Psoas muscle (tissue), 8 donors: ENCODE measurements around the gene PI4KA. TPM values are rescaled to one million over a fixed set of nuclear protein-coding genes. Genes with fewer than 3 reads are reported as not detected.

Experiments
- ATAC-seq, 4 donors: fragments of 200-7000 bp; cut with Tn5 transposase; one replicate each; pipeline ENCODE4 v1.9.1; 2020; ENCODE audit warnings: moderate library complexity in 3 of 4, mild to moderate bottlenecking in 2 of 4
- DNase-seq, 2 donors: peaks; one replicate each; pipeline ENCODE4 v3.0.0-alpha.2; 2020
- H3K27ac ChIP-seq: fragments of 200-600 bp; one replicate; pipeline ENCODE4 v1.8.0; 2022
- H3K27me3 ChIP-seq, 3 donors: fragments of 200-600 bp in 1 of 3; one replicate each; pipeline versions ENCODE4 v1.6.1 to v1.8.0; 2013 to 2022; ENCODE audit warnings: low read length in 2 of 3, mild to moderate bottlenecking in 2 of 3, moderate library complexity in 1 of 3; ENCODE audit not compliant: insufficient read depth in 3 of 3
- H3K36me3 ChIP-seq, 2 donors: fragments of 200-600 bp in 1 of 2; one replicate each; pipeline versions ENCODE4 v1.6.1 to v1.8.0; 2013 to 2022; ENCODE audit warnings: low read depth in 1 of 2, mild to moderate bottlenecking in 1 of 2, moderate library complexity in 1 of 2; ENCODE audit not compliant: insufficient read depth in 1 of 2
- H3K4me1 ChIP-seq: fragments of 200-600 bp; one replicate; pipeline ENCODE4 v1.8.0; 2022
- H3K4me3 ChIP-seq: fragments of 200-600 bp; one replicate; pipeline ENCODE4 v1.8.0; 2022; ENCODE audit warnings: mild to moderate bottlenecking
- H3K9me3 ChIP-seq: fragments of 200-600 bp; one replicate; pipeline ENCODE4 v1.8.0; 2022
- CTCF ChIP-seq: fragments of 200-600 bp; IDR thresholded peaks from one replicate; pipeline ENCODE4 v1.8.0; 2022; ENCODE audit warnings: antibody characterized with exemption
- WGBS, 3 donors: extraction: QIAGEN DNeasy Blood & Tissue Kit; methylation state at CpG; one replicate each; pipeline versions ENCODE4 v1.1.6 to v1.1.7; 2013; 5-methylcytosine and 5-hydroxymethylcytosine counted together
- intact Hi-C, 2 donors: fragments of 100-400 bp; cut with DNase I; formaldehyde crosslinking; loops; one replicate each; pipeline versions ENCODE4 v1.11.0 to v1.14.2; 2022
- polyA plus RNA-seq, 3 donors: library from polyadenylated mRNA; stranded (reverse); fragments of 200-250 nt; gene quantifications; one replicate each; pipeline ENCODE4 v1.2.3, GENCODE V29; 2013
- total RNA-seq, 4 donors: library from RNA; stranded (reverse); fragmentation: NEBNext Ultra II Directional in 2 of 4; extraction: Animal tissue kit (Norgen Biotek cat#: 25700) in 2 of 4; gene quantifications; one replicate each; pipeline versions ENCODE4 v1.2.1 to v1.2.4, GENCODE V29; 2021 to 2023
- donor health status: healthy with polysubstance abuse.
- donor health status: DM: no; HTN: no; CAD: no; lungs with moderate emphysema.
- donor health status: Bipolar disorder and iron deficiency.
- donor health status: healthy.
- donor health status: DM: yes; HTN: yes; CAD: no.
- donor health status: DM: no; HTN: no; CAD: no.
- donor health status: DM: no; HTN: no; CAD: no.
- donor health status: DM: yes; HTN: yes; CAD: no.

PI4KA gene
- total and polyA plus RNA-seq, 7 donors: 22.7 to 52.6 (median 41.0) TPM

- Histone ChIP-seq H3K36me3 (peaks cover 5 to 67% of the 10 kb centered on the region in 2 donors), H3K4me3 (no peak overlapping the region), H3K9me3 (no peaks in the 10 kb centered on the region), H3K27me3 (no peaks in the 10 kb centered on the region), H3K27ac (no peak overlapping the region), H3K4me1 (no peaks in the 10 kb centered on the region)
- 96 to 99% (median 97%) methylated on average over 3 of the region's 3 CpGs for WGBS, 3 donors
- no peak for DNase-seq
- ATAC-seq: no peak
- no peak for TF ChIP-seq CTCF
- intact Hi-C loops: no loop called here
These were observed 14.6 kb upstream of the PI4KA start for GRCh38 chr22:20873214-20873613.

- Histone ChIP-seq H3K27me3 (no peaks in the 10 kb centered on the region), H3K36me3 (peaks cover 0 to 47% of the 10 kb centered on the region in 2 donors), H3K9me3 (no peaks in the 10 kb centered on the region), H3K4me1 (peaks cover 6% of the 10 kb centered on the region), H3K4me3 (no peak overlapping the region), H3K27ac (no peak overlapping the region)
- TF ChIP-seq CTCF: no peak
- DNase-seq: no peak
- 93 to 98% (median 97%) methylated on average over 2 of the region's 2 CpGs for WGBS, 3 donors
- no peak for ATAC-seq
- intact Hi-C loops: loop anchor here in 1 of 2 donors (10.0 kb wide), 1 partner anchor 76 kb away; no protein-coding TSS in a partner anchor
These were observed 10.6 kb upstream of the PI4KA start for GRCh38 chr22:20869234-20869633.

DNA sequence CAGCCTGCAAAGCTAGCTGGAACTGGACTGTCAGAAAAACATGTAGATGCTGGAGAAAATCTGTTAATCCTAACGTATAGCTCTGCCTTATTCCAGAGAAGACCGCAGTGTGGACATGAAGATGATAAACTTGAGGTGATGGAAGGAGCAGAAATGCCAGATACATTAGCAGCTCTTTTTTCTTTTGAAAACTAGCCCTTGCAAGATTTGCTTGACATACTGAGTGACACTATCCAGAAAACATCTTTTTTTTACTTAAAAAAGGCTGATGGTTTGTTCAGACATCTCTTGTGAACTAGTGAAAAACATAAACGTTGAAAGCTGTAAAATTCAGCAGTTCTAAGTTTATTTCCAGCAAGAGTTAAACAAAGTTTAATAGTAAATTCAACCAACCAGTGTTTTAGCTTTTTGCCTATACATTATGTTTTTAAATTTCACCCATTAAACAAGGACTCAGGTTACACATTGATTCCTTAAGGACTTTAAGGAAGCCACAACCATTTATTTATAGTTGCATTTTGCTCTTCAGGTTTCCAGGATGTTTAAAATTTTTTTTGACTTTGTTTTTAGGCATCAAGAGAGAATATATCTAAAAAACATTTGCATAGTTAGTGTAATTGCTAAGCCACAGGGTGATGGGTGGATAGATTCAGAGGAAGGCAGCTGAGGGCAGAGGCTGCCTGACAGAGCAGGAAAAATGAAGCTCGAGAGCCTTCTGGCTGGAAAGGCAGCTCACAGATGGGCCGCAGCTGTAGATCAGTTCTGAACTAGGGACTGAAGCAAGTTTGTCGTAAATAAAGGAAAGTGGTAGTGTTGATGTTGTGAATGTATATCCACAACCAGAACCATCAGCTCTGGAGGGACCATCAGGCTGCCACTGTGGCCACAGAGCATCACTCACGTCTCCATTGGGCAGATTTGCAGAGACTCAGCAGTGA, 9.7 kb upstream of the PI4KA start:
- Histone ChIP-seq H3K36me3 (peaks cover 0 to 49% of the 10 kb centered on the region in 2 donors), H3K4me3 (no peak overlapping the region), H3K9me3 (no peaks in the 10 kb centered on the region), H3K27me3 (no peaks in the 10 kb centered on the region), H3K4me1 (peaks cover 6% of the 10 kb centered on the region), H3K27ac (peak overlapping the region; percentile 67)
- intact Hi-C loops: loop anchor here in 1 of 2 donors (10.0 kb wide), 1 partner anchor 77 kb away; no protein-coding TSS in a partner anchor
- no peak for TF ChIP-seq CTCF
- ATAC-seq: no peak
- WGBS, 3 donors: 74 to 77% (median 74%) methylated on average over 7 of the region's 7 CpGs
- no peak for DNase-seq

DNA sequence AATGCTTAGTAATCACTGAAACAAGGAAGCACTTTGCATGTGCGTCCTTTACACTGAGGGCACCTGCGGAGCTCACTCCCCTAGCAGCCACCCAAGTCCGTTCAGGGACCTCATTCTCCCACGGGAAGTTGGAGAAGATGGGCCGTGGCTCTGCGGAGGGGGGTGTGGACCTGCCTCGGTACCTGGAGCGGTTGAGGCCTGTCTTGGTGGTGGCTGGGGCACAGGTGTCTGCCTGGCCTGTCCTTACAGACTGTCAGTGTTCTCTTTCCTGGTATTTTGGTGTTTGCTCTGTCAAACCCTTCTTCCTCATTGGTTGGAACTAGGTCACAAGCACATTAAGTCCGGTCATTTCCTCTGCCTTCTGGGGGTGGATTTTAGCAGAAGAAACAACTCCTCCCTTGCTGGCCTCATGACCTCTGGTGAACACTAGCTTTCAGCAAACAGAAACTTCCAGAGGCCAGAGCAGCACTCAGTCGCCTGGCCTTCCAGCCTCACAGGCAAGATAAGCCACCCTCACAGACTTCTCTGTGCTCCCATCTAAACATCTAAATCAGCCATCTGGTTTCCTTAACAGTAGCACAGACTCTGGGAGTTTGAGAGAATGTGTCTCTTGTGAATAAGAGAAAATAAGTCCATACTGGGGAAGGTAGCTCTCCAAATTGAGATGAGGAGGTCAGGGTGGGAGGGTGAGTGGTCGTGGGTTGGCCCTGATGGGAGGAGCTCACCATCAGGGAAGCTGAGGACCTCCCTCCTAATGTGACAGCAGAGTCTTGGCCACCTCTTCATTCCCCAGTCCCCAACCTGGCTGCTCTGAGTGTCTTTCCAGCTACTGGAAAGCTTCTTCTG, 8.8 kb upstream of the PI4KA start:
- WGBS, 3 donors: 65 to 71% (median 67%) methylated on average over 11 of the region's 11 CpGs
- DNase-seq: peak in 1 of 2 donors; percentile 56
- Histone ChIP-seq H3K27me3 (no peaks in the 10 kb centered on the region), H3K27ac (peak overlapping the region; percentile 67), H3K36me3 (peaks cover 0 to 50% of the 10 kb centered on the region in 2 donors), H3K4me3 (peak overlapping the region; percentile 11), H3K9me3 (no peaks in the 10 kb centered on the region), H3K4me1 (peaks cover 6% of the 10 kb centered on the region)
- ATAC-seq: peak in 3 of 4 donors; percentile 26 to 55 (median 44)
- TF ChIP-seq CTCF: no peak
- intact Hi-C loops: loop anchor here in 1 of 2 donors (10.0 kb wide), 1 partner anchor 77 kb away; no protein-coding TSS in a partner anchor
